HG02763 (cell line): ENCODE results near the gene PI4KA.
"Not testable (repeated sequence)": the region's sequence is repeated elsewhere in the genome, so short reads cannot be mapped to it uniquely, and the experiment has no call there.

Experiments used
- ATAC-seq: cut with Tn5 transposase; IDR thresholded peaks from one replicate; pipeline ENCODE4 v1.9.1; 2021; ENCODE audit warnings: mild to moderate bottlenecking, moderate library complexity; ENCODE audit not compliant: unreplicated experiment

Gene PI4KA

GRCh38 chr22:20732431-20732830 is 126.2 kb downstream of the PI4KA start:
- ATAC-seq: not testable (repeated sequence)

GRCh38 chr22:20729194-20729593 is 129.4 kb downstream of the PI4KA start:
- ATAC-seq: no peak

- ATAC-seq: no peak
Measured at GRCh38 chr22:20728523-20729190, 130.0 kb downstream of the PI4KA start.

GRCh38 chr22:20727118-20728015 is 131.2 kb downstream of the PI4KA start:
- ATAC-seq: no peak

- ATAC-seq: no peak
Measured at GRCh38 chr22:20725987-20726558, 132.5 kb downstream of the PI4KA start.

GRCh38 chr22:20724676-20725454 is 133.7 kb downstream of the PI4KA start:
- ATAC-seq: no peak

- ATAC-seq: no peak
Measured at GRCh38 chr22:20721409-20722218, 137.0 kb downstream of the PI4KA start.

- ATAC-seq: no peak
Measured at GRCh38 chr22:20720692-20721408, 137.8 kb downstream of the PI4KA start.

- not testable (repeated sequence) for ATAC-seq
Measured at GRCh38 chr22:20718727-20719126, 139.9 kb downstream of the PI4KA start.

- ATAC-seq: not testable (repeated sequence)
Measured at GRCh38 chr22:20717981-20718380, 140.6 kb downstream of the PI4KA start.

GRCh38 chr22:20717213-20717866 is 141.3 kb downstream of the PI4KA start:
- not testable (repeated sequence) for ATAC-seq

GRCh38 chr22:20713116-20713515 is 145.5 kb downstream of the PI4KA start:
- ATAC-seq: not testable (repeated sequence)

- ATAC-seq: not testable (repeated sequence)
Measured at GRCh38 chr22:20709966-20710365, 148.6 kb downstream of the PI4KA start.

GRCh38 chr22:20707549-20708118 is 151.0 kb downstream of the PI4KA start:
- ATAC-seq: not testable (repeated sequence)

GRCh38 chr22:20703816-20704609 is 154.6 kb downstream of the PI4KA start:
- ATAC-seq: not testable (repeated sequence)

- peak; percentile 25 for ATAC-seq
Measured at GRCh38 chr22:20703414-20703806, 155.2 kb downstream of the PI4KA start.

- ATAC-seq: peak; percentile 66
Measured at GRCh38 chr22:20702546-20703413, 155.8 kb downstream of the PI4KA start.
